ENCODE measurements around the gene ZNF717.

GRCh38 chr3:75768303-75769017, 16.9 kb downstream of the ZNF717 start:
- TF ChIP-seq EGR1 (IDR thresholded peaks at IDR 0.05) (no peak), MAX (IDR thresholded peaks at IDR 0.05) (no peak), EP300 (IDR thresholded peaks at IDR 0.05; ENCODE audit: borderline replicate concordance) (no peak), TAF1 (IDR thresholded peaks at IDR 0.05; ENCODE audit: low read depth) (no peak), CREB1 (IDR thresholded peaks at IDR 0.05; ENCODE audit: low read depth) (no peak), CEBPB (IDR thresholded peaks at IDR 0.05) (no peak), TCF12 (IDR thresholded peaks at IDR 0.05; ENCODE audit: low read depth) (no peak), TEAD4 (IDR thresholded peaks at IDR 0.05) (no peak), RAD21 (IDR thresholded peaks at IDR 0.05; ENCODE audit: low read depth) (no peak)

Data from Ishikawa (cell line).